ENCODE results near the gene PPT1.

- TF ChIP-seq, protein P1, sequence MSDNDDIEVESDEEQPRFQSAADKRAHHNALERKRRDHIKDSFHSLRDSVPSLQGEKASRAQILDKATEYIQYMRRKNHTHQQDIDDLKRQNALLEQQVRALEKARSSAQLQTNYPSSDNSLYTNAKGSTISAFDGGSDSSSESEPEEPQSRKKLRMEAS (IDR thresholded peaks at IDR 0.05; ENCODE audit: insufficient read depth, insufficient read length), result no peak
- TF ChIP-seq FOS (IDR thresholded peaks at IDR 0.05; ENCODE audit: borderline replicate concordance, insufficient read depth, low read length), result no peak
- TF ChIP-seq, protein P2, sequence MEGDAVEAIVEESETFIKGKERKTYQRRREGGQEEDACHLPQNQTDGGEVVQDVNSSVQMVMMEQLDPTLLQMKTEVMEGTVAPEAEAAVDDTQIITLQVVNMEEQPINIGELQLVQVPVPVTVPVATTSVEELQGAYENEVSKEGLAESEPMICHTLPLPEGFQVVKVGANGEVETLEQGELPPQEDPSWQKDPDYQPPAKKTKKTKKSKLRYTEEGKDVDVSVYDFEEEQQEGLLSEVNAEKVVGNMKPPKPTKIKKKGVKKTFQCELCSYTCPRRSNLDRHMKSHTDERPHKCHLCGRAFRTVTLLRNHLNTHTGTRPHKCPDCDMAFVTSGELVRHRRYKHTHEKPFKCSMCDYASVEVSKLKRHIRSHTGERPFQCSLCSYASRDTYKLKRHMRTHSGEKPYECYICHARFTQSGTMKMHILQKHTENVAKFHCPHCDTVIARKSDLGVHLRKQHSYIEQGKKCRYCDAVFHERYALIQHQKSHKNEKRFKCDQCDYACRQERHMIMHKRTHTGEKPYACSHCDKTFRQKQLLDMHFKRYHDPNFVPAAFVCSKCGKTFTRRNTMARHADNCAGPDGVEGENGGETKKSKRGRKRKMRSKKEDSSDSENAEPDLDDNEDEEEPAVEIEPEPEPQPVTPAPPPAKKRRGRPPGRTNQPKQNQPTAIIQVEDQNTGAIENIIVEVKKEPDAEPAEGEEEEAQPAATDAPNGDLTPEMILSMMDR (IDR thresholded peaks at IDR 0.05; ENCODE audit: extremely low read depth in 1 of 2, insufficient read depth in 1 of 2, low read depth in 1 of 2, low read length in 2 of 2), result no peak
- no peak for TF ChIP-seq POLR2A (IDR thresholded peaks at IDR 0.05; ENCODE audit: low read depth, low read length)
- TF ChIP-seq GATA2 (IDR thresholded peaks at IDR 0.05; ENCODE audit: insufficient read depth, insufficient read length, low read depth, low read length), result no peak
- no peak for TF ChIP-seq EZH2 (IDR thresholded peaks at IDR 0.05; ENCODE audit: borderline replicate concordance, low read depth, low read length, severe bottlenecking)
- TF ChIP-seq POLR2AphosphoS5 (IDR thresholded peaks at IDR 0.05; ENCODE audit: insufficient read depth, low read depth, low read length), result no peak
- no peak for TF ChIP-seq MYC (IDR thresholded peaks at IDR 0.05; ENCODE audit: low read depth, low read length)
These were observed 67.4 kb downstream of the PPT1 start for GRCh38 chr1:40029608-40030007.

All from endothelial cell of umbilical vein (primary cell).